GM11168 (cell line): ENCODE data around the gene LYRM9.
"Not testable (repeated sequence)": the region's sequence is repeated elsewhere in the genome, so short reads cannot be mapped to it uniquely, and the experiment has no call there.

ENCODE experiments used
- in situ Hi-C: fragments of 300-500 bp; cut with MboI; formaldehyde crosslinking; loops from one replicate; pipeline ENCODE4 v1.12.0; 2022; ENCODE audit warnings: low sequenced_read_pairs; ENCODE audit not compliant: unreplicated experiment

Gene LYRM9

DNA sequence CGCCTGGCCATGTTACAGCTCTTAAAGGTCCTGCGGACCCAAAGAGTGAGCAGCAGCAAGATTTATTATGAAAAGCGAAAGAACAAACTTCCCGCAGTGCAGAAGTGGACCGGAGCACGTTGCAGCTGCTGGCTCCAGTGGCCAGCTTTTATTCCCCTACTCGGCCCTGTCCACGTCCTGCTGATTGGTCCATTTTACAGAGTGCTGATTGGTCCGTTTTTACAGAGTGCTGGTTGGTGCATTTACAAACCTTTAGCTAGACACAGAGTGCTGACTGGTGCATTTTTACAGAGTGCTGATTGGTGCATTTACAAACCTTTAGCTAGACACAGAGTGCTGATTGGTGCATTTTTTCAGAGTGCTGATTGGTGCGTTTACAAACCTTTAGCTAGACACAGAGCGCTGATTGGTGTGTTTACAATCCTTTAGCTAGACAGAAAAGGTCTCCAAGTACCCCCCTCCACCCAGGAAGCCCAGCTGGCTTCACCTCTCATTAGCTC lies 46.3 kb downstream of the LYRM9 start:
- in situ Hi-C loops = not testable (repeated sequence)

DNA sequence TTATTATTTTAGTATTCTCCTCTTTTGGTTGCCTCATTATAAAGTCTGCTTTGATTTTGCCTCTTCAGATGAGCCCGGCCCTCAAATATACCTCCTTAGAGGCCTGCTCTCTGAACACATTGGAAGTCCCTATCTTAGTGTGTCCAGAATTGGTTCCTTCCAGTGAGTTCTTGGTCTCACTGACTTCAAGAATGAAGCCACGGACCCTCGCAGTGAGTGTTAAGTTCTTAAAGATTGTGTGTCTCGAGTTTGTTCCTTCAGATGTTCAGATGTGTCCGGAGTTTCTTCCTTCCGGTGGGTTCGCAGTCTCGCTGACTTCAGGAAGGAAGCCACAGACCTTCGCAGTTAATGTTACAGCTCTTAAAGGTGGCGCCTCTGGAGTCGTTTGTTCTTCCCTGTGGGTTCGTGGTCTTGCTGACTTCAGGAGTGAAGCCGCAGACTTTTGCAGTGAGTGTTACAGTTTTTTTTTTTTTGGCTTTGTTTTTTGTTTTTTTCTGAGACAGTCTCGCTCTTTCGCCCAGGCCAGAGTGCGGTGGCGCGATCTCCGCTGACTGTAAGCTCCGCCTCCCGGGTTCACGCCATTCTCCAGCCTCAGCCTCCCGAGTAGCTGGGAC lies 47.0 kb downstream of the LYRM9 start:
- in situ Hi-C loops = no loop called here

DNA sequence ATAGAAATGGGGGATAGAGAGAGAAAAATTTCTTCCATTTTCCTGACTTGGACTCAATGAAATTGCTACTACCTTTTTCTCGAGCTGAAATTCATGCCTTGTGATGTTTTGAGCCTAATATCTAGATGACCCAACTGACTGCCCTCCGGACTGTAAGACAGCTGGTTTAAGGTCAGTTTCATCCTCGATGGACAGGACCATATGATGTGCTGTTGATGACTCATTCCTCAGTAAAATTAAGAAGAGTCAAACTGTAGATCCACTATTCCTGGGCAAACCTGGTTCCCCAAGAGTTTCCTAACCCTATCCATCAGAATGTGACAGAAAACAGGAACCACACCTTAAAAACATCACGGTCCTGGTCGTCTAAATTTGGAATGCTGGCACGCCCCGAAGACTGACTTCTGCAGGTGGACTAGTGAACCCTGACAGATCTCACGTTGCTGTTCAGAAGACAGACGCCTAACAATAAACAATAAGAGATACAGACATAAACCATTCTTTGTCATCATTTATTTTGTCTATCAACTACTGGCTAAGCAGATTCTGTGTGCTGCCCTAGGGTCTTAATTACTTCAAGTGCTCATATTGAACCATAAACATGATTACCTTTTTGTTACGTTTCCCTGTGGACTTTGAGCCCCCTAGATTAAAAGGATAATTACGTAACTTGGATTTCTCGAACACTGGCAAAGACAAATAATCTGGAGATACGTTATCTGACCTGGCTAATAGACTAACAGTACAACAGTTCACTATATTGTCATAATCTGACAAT lies 47.7 kb downstream of the LYRM9 start:
- in situ Hi-C loops = no loop called here

DNA sequence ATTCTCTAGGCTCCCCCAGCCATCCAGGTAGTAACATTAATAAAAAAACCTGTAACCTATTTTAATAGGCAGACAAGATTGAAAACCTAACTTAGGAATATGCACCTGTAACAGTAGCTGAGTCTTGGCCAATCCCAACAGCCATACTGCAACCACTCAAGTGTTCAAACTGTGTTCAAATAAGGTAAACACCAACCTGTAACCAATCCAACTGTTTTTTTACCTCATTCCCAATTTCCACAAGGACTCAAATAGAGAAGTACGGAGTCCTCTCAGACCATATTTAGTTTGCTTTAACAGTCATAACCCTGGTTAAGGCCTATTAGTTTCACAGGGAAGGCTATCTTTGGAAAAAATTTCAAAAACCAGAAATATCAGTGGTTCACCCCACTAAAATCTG lies 52.5 kb downstream of the LYRM9 start:
- in situ Hi-C loops = no loop called here

DNA sequence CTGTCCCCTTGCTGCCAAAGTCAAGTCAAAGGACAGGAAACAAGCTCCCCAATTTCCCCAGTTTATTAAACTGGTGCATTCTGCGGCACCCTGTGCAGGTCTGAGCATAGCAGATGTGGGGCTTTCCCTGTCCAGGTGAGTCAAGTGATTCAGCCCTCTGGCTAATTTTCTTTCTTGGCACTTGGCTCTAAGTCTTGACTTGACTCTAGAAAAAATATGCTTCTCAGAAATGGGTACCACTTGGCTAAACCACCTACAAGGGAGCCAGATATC lies 52.8 kb downstream of the LYRM9 start:
- in situ Hi-C loops = not testable (repeated sequence)

DNA sequence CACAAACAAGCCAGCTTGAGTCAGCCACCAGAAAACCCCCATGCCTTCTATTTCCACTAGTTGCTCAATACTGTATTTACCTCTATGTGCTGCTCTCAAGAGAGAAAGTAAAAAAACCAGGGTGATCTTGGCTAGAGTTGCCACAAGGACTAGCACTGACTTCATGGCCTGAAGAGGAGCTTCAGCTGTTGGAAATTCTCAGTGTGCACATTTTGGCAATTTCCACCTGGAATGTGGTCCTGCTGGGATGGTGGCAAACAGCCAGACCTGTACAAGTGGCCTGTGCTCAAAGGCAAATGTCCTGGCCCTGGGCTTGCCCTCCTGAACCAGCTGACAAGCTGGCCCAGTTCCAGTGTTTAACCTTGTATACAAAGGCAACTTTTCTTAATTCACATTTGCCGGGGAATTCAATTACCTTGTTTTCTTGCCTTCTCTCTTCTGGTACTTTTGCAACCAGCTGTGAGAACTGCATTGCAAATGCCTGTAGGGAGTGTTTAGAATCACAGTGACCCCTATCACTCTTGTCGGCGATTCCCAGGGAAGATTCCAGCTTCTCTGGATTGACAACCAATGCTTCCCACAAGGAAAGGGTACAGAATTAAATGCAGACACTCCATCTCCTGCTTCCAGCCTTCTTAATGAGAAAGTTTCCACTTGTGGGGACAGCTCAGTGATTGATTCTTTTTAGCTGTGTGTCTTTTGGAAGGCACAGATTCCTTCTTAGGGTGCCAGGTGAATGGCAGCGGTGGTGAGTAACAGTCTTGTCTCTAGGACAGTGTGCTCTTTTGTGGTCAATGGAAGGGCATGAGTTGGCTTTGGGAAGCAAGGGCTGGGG lies 53.4 kb downstream of the LYRM9 start:
- in situ Hi-C loops = not testable (repeated sequence)

DNA sequence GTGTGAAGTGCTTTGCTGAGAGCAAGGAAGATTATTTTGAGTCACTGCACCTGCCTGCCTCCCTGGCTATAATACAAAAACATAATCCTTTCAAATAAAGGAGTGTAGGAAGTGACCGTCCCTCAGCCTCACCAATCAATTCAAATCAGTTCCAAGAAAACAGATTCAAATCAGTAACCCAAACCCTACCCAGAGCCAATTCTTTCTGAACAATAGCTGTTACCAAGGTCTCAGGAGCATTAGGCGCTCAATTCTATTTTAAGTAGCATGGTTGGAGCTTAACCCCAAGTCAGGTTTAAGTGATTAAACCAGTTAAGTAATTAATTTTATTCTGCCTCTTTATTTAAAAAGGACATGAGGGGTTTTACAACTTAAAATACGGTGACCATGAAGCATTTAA lies 54.6 kb downstream of the LYRM9 start:
- in situ Hi-C loops = not testable (repeated sequence)

DNA sequence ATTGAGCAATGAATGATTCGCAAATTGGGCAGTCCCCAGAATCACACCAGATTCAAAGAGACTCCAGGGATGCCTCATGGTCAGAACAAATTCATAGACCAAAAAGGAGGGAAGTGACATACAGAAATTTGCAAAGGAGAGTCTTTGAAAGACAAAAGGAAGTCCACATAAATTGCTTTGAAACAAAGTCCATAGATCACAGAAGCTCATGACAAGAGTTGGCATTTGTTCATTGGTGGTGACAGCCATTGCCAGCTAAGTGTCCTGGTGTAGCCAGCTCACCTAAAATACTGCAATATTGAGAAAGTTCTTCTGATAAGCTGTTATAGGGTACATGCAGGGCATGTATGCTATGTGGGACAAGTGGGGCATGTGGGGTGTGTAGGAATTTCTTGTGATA lies 55.4 kb downstream of the LYRM9 start:
- in situ Hi-C loops = not testable (repeated sequence)

DNA sequence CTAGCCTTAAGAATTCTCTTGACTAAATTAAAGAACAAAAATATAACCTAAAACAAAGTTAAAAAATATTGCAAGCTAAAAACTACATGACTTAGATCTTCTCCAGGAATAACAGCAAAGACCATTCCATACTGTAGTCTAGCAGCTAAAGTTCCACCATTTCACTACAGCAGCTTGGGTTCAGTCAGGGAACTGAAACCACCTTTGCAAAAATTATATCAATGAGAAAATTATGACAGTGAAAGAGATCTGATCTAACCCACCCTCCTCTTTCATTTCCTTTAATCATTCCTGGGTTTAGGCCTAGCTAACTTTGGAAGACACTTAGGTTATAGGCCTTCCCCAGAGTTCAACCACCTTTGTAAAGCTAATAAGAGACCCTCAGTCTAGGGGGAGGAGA lies 56.5 kb downstream of the LYRM9 start:
- in situ Hi-C loops = no loop called here

DNA sequence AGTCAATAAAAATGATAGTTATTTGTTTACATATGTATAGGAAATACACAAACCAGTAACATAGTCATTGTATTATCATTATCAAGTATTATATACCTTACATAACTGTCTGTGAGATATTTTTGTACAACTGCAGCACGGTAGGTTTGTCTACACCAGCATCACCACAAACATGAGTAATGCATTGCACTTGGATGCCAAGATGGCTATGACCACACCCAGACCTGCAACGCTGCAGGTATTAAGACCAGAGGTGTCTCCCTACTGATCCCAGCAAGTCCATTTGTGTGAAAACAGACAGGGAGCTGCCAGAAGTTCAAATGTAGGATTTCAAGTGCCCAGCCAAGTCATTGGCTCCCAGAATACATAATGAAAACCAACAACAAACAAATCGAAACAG lies 58.6 kb downstream of the LYRM9 start:
- in situ Hi-C loops = no loop called here

DNA sequence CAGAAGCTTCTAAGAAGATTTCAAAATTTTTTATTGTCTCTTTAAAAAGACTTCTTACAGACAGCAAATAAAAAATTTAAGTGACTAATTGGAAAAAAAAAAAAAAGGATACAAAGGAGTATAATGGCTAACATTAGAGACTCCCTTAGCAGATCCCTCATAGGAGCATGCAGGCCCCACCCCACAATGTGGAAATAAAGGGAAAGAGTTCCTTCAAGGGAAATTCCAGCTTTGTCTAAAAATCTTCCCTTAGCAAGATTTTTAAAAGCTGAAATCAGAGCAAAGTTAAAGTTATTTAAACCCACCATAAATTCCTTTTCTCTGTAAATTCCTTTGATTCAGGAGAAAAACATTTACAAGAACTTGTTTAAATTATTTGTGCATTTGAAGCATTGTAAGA lies 60.3 kb downstream of the LYRM9 start:
- in situ Hi-C loops = no loop called here

DNA sequence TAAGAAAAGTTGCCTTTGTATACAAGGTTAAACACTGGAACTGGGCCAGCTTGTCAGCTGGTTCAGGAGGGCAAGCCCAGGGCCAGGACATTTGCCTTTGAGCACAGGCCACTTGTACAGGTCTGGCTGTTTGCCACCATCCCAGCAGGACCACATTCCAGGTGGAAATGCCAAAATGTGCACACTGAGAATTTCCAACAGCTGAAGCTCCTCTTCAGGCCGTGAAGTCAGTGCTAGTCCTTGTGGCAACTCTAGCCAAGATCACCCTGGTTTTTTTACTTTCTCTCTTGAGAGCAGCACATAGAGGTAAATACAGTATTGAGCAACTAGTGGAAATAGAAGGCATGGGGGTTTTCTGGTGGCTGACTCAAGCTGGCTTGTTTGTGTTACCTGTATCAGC lies 63.3 kb downstream of the LYRM9 start:
- in situ Hi-C loops = not testable (repeated sequence)

DNA sequence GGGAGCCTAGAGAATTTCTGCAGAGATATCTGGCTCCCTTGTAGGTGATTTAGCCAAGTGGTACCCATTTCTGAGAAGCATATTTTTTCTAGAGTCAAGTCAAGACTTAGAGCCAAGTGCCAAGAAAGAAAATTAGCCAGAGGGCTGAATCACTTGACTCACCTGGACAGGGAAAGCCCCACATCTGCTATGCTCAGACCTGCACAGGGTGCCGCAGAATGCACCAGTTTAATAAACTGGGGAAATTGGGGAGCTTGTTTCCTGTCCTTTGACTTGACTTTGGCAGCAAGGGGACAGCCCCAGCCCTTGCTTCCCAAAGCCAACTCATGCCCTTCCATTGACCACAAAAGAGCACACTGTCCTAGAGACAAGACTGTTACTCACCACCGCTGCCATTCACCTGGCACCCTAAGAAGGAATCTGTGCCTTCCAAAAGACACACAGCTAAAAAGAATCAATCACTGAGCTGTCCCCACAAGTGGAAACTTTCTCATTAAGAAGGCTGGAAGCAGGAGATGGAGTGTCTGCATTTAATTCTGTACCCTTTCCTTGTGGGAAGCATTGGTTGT lies 63.9 kb downstream of the LYRM9 start:
- in situ Hi-C loops = not testable (repeated sequence)
